ENCODE results near the gene GPR84.
A peak's percentile ranks its signal among the peaks of the same experiment; 100 is the strongest.

Gene GPR84

DNA sequence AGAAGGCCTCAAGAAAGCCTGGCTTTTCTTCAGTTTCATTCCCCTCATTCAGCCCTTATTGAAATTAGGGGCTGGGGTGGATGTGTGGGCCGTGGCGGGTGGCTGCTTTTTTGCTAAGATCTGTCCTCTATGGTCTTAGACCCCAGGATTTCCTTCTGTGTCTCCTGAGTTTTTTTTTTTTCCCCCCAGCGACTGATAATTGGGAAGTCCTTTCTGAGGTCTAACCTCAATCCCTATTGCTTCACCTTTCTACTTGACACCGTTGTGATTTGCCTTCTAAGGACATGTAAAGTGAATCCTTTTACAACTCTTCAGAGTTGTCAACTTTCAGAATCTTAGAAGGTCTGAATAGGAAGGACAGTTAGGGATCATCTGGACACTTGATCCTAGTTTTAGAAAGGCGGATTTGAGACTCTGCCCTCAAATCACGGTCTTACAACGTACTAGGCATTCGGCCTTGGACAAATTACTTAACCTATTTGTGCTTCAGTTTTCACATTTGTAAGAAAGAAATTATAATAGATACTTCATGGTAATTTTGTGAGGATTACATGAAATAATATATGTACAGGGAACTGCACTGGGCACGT is 4.4 kb downstream of the GPR84 start:
- H3K4me3 ChIP-seq (replicated peaks; ENCODE audit: low read depth, low read length), result peak overlapping the region; percentile 43
- DNase-seq (ENCODE audit: low read depth), result no peak
- TF ChIP-seq CTCF (IDR thresholded peaks at IDR 0.05; ENCODE audit: low read length, missing control alignments), result no peak

- no peak for TF ChIP-seq CTCF (IDR thresholded peaks at IDR 0.05; ENCODE audit: low read length, missing control alignments)
- peak; percentile 100 for DNase-seq (ENCODE audit: low read depth)
Measured at GRCh38 chr12:54358945-54359761, 5.1 kb downstream of the GPR84 start.

GRCh38 chr12:54358191-54358944 is 5.9 kb downstream of the GPR84 start:
- no peak for DNase-seq (ENCODE audit: low read depth)
- TF ChIP-seq CTCF (IDR thresholded peaks at IDR 0.05; ENCODE audit: low read length, missing control alignments), result no peak
- peak overlapping the region; percentile 73 for H3K4me3 ChIP-seq (replicated peaks; ENCODE audit: low read depth, low read length)

More at GRCh38 chr12:54358945-54359761, 5.1 kb downstream of the GPR84 start:
- H3K4me3 ChIP-seq (replicated peaks; ENCODE audit: low read depth, low read length), result peak overlapping the region; percentile 73

- no peak for TF ChIP-seq CTCF (IDR thresholded peaks at IDR 0.05; ENCODE audit: low read length, missing control alignments)
- no peak for DNase-seq (ENCODE audit: low read depth)
- H3K4me3 ChIP-seq (replicated peaks; ENCODE audit: low read depth, low read length), result no peak overlapping the region
Measured at GRCh38 chr12:54357506-54358190, 6.6 kb downstream of the GPR84 start.

GRCh38 chr12:54356951-54357356 is 7.3 kb downstream of the GPR84 start:
- no peak overlapping the region for H3K4me3 ChIP-seq (replicated peaks; ENCODE audit: low read depth, low read length)
- no peak for TF ChIP-seq CTCF (IDR thresholded peaks at IDR 0.05; ENCODE audit: low read length, missing control alignments)
- no peak for DNase-seq (ENCODE audit: low read depth)

- DNase-seq (ENCODE audit: low read depth), result no peak
- no peak overlapping the region for H3K4me3 ChIP-seq (replicated peaks; ENCODE audit: low read depth, low read length)
- TF ChIP-seq CTCF (IDR thresholded peaks at IDR 0.05; ENCODE audit: low read length, missing control alignments), result no peak
Measured at GRCh38 chr12:54356228-54356627, 8.1 kb downstream of the GPR84 start.

Measured in fibroblast of pulmonary artery (primary cell).